Peyer's patch (tissue), 4 donors: ENCODE results near the gene PPM1J. TPM values are rescaled to one million over a fixed set of nuclear protein-coding genes. Genes with fewer than 3 reads are reported as not detected.

Experiments used
- DNase-seq, 3 donors: peaks; one replicate each; pipeline ENCODE4 v3.0.0-alpha.2; 2017 to 2019
- H3K27ac ChIP-seq, 4 donors: fragments of 200-600 bp; sonication (generic); one replicate each; pipeline ENCODE4 v1.5.1; 2016 to 2019
- H3K27me3 ChIP-seq, 2 donors: fragments of 200-600 bp; sonication (generic); one replicate each; pipeline ENCODE4 v1.5.1; 2019
- H3K36me3 ChIP-seq, 3 donors: fragments of 200-600 bp; sonication (generic); one replicate each; pipeline ENCODE4 v1.5.1; 2016 to 2019
- H3K4me1 ChIP-seq, 4 donors: fragments of 200-600 bp; sonication (generic); one replicate each; pipeline ENCODE4 v1.5.1; 2016 to 2019
- H3K4me3 ChIP-seq, 4 donors: fragments of 200-600 bp; sonication (generic); 1 replicate in 3 of 4; 2 replicates in 1 of 4; pipeline ENCODE4 v1.5.1; 2016 to 2019; ENCODE audit warnings: mild to moderate bottlenecking in 1 of 4
- H3K9me3 ChIP-seq, 4 donors: fragments of 200-600 bp; sonication (generic); one replicate each; pipeline ENCODE4 v1.5.1; 2016 to 2019; ENCODE audit warnings: mild to moderate bottlenecking in 1 of 4
- POLR2A ChIP-seq, 2 donors: fragments of 450-650 bp; IDR thresholded peaks; one replicate each; pipeline ENCODE4 v1.5.1; 2017; ENCODE audit warnings: antibody characterized with exemption in 2 of 2, mild to moderate bottlenecking in 2 of 2, moderate library complexity in 2 of 2
- total RNA-seq, 4 donors: library from RNA; depleted of rRNA; stranded (reverse); fragments of >200 nt; gene quantifications; one replicate each; pipeline ENCODE4 v1.1.0, GENCODE V29; 2016
- TF ChIP-seq, protein P1 (sequence below), 6 experiments: fragments of 450-650 bp in 4 of 6; fragments of 200-600 bp in 2 of 6; sonication (generic) in 1 of 6; IDR thresholded peaks; one replicate each; pipeline ENCODE4 v1.5.1; 2017 to 2019; ENCODE audit warnings: antibody characterized with exemption in 6 of 6, mild to moderate bottlenecking in 3 of 6, moderate library complexity in 1 of 6

The PPM1J gene
- total RNA-seq, 4 donors from 2014 or later, result 0.67 TPM; not detected in 3

DNA sequence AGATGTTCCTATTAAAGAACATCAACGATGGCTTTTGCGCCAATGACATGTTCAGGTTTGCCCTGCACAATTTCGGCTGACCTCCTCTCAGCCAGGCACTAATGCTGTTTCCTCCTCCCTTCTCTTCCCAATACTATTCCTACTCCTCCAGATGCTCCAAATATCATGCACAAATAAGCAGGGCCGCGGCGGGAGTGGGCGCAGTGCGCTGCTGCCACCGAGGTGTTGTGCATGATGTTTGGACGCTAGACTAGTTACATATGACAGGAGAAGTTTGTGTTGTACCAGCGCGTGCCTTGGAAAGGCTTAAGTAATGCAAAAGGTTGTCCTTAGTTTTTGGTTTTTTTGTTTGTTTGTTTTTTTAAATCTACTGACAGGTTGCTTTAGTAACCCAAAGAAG is 33.3 kb upstream of the PPM1J start:
- TF ChIP-seq, protein P1, sequence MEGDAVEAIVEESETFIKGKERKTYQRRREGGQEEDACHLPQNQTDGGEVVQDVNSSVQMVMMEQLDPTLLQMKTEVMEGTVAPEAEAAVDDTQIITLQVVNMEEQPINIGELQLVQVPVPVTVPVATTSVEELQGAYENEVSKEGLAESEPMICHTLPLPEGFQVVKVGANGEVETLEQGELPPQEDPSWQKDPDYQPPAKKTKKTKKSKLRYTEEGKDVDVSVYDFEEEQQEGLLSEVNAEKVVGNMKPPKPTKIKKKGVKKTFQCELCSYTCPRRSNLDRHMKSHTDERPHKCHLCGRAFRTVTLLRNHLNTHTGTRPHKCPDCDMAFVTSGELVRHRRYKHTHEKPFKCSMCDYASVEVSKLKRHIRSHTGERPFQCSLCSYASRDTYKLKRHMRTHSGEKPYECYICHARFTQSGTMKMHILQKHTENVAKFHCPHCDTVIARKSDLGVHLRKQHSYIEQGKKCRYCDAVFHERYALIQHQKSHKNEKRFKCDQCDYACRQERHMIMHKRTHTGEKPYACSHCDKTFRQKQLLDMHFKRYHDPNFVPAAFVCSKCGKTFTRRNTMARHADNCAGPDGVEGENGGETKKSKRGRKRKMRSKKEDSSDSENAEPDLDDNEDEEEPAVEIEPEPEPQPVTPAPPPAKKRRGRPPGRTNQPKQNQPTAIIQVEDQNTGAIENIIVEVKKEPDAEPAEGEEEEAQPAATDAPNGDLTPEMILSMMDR (IDR thresholded peaks at IDR 0.05), result no peak
- TF ChIP-seq POLR2A (IDR thresholded peaks at IDR 0.05), result no peak
- H3K4me1 ChIP-seq, result peaks cover 0 to 10% (median 2%) of the 10 kb centered on the region in 4 donors

DNA sequence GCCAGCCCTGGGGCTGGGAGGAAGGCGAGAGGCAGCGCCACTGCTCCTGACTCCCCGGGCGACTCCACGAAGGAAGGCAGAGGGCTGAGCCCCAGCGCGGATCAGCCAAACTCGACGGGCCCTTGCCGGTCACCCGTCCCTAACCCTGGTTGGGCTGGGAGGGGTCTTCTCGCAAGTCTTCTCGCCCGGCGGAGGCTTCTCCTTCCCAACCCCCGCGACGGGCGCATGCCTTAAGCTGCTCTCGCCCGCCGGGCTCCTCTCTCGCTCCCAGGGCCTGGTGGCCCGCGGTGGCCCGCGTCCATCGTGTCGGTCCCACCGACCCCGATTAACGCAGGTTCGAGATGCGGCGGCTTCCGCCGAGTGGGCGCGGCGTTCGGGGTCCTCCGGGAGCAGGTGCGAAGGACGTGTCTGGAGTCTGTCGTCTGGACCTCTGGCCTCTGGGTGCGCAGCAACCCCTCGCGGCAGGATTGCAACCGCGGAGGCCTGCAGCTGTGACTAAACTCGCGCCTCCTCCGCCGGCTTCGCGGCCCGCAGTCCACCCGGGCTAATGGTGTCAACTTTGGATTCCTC is 29.0 kb upstream of the PPM1J start:
- Histone ChIP-seq H3K4me1 (peaks cover 0 to 10% (median 2%) of the 10 kb centered on the region in 4 donors), H3K36me3 (no peaks in the 10 kb centered on the region), H3K9me3 (no peaks in the 10 kb centered on the region), H3K27ac (no peak overlapping the region), H3K4me3 (peak overlapping the region in 2 of 4 donors; percentile 26 to 34), H3K27me3 (peaks cover 0 to 11% of the 10 kb centered on the region in 2 donors)
- DNase-seq, result peak in 2 of 3 donors; percentile 48 to 51
- TF ChIP-seq, protein P1 (IDR thresholded peaks at IDR 0.05), result peak in 1 of 6 experiments; percentile 17
- TF ChIP-seq POLR2A (IDR thresholded peaks at IDR 0.05), result no peak

More for the DNA sequence above, 33.3 kb upstream of the PPM1J start:
- DNase-seq, result no peak
- no peaks in the 10 kb centered on the region for H3K36me3 ChIP-seq
- no peaks in the 10 kb centered on the region for H3K9me3 ChIP-seq
- peaks cover 0 to 11% of the 10 kb centered on the region in 2 donors for H3K27me3 ChIP-seq
- no peak overlapping the region for H3K27ac ChIP-seq
- no peak overlapping the region for H3K4me3 ChIP-seq

DNA sequence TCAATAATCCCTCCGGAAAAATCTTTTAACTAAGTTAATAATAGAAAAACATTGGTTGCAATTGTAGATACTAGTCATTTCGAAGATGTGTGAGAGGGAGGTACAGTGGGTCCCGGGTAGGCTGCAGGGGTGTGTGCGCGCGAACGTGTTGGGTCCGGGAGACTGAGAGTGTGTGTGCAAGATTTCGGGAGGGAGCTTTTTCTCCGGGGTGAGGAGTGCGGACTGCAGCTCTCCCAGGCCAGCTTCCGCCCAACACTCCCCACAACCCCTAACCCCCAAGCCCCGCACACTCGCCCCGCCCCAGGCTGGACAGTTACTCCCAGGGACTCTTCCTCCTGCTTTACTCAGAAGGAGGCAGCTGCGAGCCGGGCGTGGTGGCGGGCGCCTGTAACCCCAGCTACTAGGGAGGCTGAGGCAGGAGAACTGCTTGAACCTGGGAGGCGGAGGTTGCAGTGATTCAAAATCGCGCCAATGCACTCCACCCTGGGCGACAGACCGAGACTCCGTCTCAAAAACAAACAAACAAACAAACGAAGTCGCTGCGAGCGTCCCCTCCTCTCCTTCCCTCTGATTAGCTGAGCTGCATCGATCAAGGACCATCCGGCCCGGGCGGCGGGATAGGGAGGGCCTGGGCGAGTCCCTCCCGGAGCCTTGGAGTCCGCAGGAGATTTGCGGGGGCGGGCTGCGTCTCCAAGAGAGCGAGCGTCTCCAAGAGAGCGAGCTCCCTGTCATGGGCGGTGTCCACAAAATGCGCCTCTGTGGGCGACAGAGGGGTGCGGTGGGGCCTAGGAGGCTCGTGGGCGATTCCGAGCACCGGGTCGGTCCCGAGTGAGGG is 28.3 kb upstream of the PPM1J start:
- TF ChIP-seq, protein P1 (IDR thresholded peaks at IDR 0.05), result no peak
- no peak for TF ChIP-seq POLR2A (IDR thresholded peaks at IDR 0.05)
- Histone ChIP-seq H3K27ac (no peak overlapping the region), H3K36me3 (no peaks in the 10 kb centered on the region), H3K4me1 (peaks cover 0 to 10% (median 2%) of the 10 kb centered on the region in 4 donors), H3K9me3 (no peaks in the 10 kb centered on the region), H3K27me3 (peaks cover 0 to 11% of the 10 kb centered on the region in 2 donors), H3K4me3 (peak overlapping the region in 2 of 4 donors; percentile 26 to 34)
- no peak for DNase-seq

DNA sequence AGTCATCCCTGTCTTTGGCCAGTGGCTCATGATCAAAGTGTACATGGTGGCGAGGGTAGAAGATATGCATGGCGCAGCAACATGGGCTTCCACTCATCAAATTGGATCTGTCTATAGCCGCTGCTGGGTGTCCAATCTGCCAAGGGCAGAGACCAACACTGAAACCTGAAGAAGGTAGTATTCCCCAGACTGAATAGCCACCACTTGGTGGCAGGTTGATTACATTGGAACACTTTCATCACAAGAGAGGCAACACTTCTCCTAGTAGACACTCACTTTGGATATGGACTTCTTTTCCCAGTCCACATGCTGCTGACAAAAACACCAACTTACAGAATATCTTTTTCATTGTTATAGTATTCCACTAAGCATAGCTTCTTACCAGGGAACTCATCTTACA is 22.4 kb upstream of the PPM1J start:
- no peak for DNase-seq
- Histone ChIP-seq H3K9me3 (no peaks in the 10 kb centered on the region), H3K27me3 (no peaks in the 10 kb centered on the region), H3K4me3 (no peak overlapping the region), H3K27ac (no peak overlapping the region), H3K36me3 (no peaks in the 10 kb centered on the region), H3K4me1 (no peaks in the 10 kb centered on the region)
- no peak for TF ChIP-seq POLR2A (IDR thresholded peaks at IDR 0.05)
- TF ChIP-seq, protein P1 (IDR thresholded peaks at IDR 0.05), result no peak

- DNase-seq, result no peak
- no peaks in the 10 kb centered on the region for H3K9me3 ChIP-seq
Measured at GRCh38 chr1:112735752-112736151, 20.6 kb upstream of the PPM1J start.

More at GRCh38 chr1:112735752-112736151, 20.6 kb upstream of the PPM1J start:
- Histone ChIP-seq H3K27ac (no peak overlapping the region), H3K4me3 (no peak overlapping the region), H3K36me3 (no peaks in the 10 kb centered on the region), H3K4me1 (no peaks in the 10 kb centered on the region), H3K27me3 (no peaks in the 10 kb centered on the region)
- TF ChIP-seq, protein P1 (IDR thresholded peaks at IDR 0.05), result no peak
- no peak for TF ChIP-seq POLR2A (IDR thresholded peaks at IDR 0.05)
